ENCODE data around the gene TIMM13. TPM values are rescaled to one million over a fixed set of nuclear protein-coding genes. Genes with fewer than 3 reads are reported as not detected.

TIMM13 gene
- polyA plus RNA-seq, 1 of the 3 experiments (the other 2 are of a cell fraction): 76.9 TPM

DNA sequence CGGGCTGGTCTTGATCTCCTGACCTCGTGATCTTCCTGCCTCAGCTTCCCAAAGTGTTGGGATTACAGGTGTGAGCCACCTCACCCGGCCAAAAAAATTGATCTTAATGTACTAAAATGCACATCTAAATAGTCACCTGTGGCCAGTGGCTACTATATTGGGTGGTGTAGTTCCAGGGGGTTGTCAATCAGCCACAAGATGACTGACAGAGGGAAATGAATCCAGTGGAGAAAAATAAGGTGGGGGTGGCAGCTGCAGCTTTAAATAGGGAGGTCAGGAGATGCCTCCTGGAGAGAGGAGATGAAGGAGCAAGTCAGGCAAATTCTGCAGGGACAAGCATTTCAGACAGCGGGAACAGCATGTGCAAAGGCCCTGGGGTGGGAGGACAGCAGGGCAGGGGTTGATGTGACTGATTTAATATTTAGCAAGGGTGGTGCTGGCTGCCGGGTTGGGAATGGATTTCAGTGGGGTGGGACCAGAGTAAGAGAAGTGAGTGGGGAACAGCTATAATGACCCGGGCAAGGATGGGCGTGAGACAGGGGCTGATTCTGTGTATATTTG, 18.0 kb downstream of the TIMM13 start:
- CTCF ChIA-PET: interaction anchor here (1.3 to 1.4 kb wide), 2 partner anchors 94 to 205 kb away, joined by 4 read pairs; no protein-coding TSS in a partner anchor
- H3K4me1 ChIP-seq (ENCODE audit: control insufficient read depth in 1 of 2, insufficient read depth in 2 of 2, low read depth in 1 of 2, low read length in 1 of 2): no peaks in the 10 kb centered on the region
- WGBS (ENCODE audit: low lambda C conversion rate): 60% methylated on average over 7 of the region's 7 CpGs

GRCh38 chr19:2408247-2408646, 19.1 kb downstream of the TIMM13 start:
- peaks cover 7% of the 10 kb centered on the region for H3F3A ChIP-seq (replicated peaks; ENCODE audit: insufficient read depth)
- 40% methylated on average over 22 of the region's 25 CpGs for WGBS (ENCODE audit: low lambda C conversion rate)
- no peaks in the 10 kb centered on the region for H3K36me3 ChIP-seq (replicated peaks in 1 of 2; ENCODE audit: control insufficient read depth in 1 of 2, insufficient read depth in 2 of 2, low read length in 1 of 2)
- H3K4me2 ChIP-seq: no peak overlapping the region
- H3K4me1 ChIP-seq (ENCODE audit: control insufficient read depth in 1 of 2, insufficient read depth in 2 of 2, low read depth in 1 of 2, low read length in 1 of 2): no peaks in the 10 kb centered on the region
- TF ChIP-seq, protein P1, sequence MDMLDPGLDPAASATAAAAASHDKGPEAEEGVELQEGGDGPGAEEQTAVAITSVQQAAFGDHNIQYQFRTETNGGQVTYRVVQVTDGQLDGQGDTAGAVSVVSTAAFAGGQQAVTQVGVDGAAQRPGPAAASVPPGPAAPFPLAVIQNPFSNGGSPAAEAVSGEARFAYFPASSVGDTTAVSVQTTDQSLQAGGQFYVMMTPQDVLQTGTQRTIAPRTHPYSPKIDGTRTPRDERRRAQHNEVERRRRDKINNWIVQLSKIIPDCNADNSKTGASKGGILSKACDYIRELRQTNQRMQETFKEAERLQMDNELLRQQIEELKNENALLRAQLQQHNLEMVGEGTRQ (IDR thresholded peaks at IDR 0.05; ENCODE audit: borderline replicate concordance, low read depth, low read length): no peak
- TF ChIP-seq EZH2phosphoT487 (IDR thresholded peaks at IDR 0.05; ENCODE audit: borderline replicate concordance, low read depth) (no peak), RCOR1 (IDR thresholded peaks at IDR 0.05; ENCODE audit: low read length) (no peak), ELF1 (IDR thresholded peaks at IDR 0.05) (no peak), FOSL2 (IDR thresholded peaks at IDR 0.05; ENCODE audit: borderline replicate concordance, low read depth) (no peak), NFIC (IDR thresholded peaks at IDR 0.05; ENCODE audit: borderline replicate concordance) (no peak), TCF12 (IDR thresholded peaks at IDR 0.05) (no peak), TEAD4 (IDR thresholded peaks at IDR 0.05; ENCODE audit: borderline replicate concordance, insufficient read depth) (no peak)
- TF ChIP-seq, protein P2, sequence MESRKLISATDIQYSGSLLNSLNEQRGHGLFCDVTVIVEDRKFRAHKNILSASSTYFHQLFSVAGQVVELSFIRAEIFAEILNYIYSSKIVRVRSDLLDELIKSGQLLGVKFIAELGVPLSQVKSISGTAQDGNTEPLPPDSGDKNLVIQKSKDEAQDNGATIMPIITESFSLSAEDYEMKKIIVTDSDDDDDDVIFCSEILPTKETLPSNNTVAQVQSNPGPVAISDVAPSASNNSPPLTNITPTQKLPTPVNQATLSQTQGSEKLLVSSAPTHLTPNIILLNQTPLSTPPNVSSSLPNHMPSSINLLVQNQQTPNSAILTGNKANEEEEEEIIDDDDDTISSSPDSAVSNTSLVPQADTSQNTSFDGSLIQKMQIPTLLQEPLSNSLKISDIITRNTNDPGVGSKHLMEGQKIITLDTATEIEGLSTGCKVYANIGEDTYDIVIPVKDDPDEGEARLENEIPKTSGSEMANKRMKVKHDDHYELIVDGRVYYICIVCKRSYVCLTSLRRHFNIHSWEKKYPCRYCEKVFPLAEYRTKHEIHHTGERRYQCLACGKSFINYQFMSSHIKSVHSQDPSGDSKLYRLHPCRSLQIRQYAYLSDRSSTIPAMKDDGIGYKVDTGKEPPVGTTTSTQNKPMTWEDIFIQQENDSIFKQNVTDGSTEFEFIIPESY (IDR thresholded peaks at IDR 0.05; ENCODE audit: borderline replicate concordance, low read depth): no peak
- TF ChIP-seq, protein P3, sequence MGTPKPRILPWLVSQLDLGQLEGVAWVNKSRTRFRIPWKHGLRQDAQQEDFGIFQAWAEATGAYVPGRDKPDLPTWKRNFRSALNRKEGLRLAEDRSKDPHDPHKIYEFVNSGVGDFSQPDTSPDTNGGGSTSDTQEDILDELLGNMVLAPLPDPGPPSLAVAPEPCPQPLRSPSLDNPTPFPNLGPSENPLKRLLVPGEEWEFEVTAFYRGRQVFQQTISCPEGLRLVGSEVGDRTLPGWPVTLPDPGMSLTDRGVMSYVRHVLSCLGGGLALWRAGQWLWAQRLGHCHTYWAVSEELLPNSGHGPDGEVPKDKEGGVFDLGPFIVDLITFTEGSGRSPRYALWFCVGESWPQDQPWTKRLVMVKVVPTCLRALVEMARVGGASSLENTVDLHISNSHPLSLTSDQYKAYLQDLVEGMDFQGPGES (IDR thresholded peaks at IDR 0.05; ENCODE audit: low read depth, low read length): no peak
- POLR2A ChIA-PET: interaction anchor here (0.8 kb wide), 1 partner anchor 85 kb away, joined by 5 read pairs; no protein-coding TSS in a partner anchor
- no peaks in the 10 kb centered on the region for H3K9me2 ChIP-seq
- H3K79me2 ChIP-seq (ENCODE audit: insufficient read depth): no peaks in the 10 kb centered on the region
- DNase-seq: no peak
- H3K27me3 ChIP-seq (ENCODE audit: insufficient read depth): peaks cover 13% of the 10 kb centered on the region; the same call in 1 of the 2 replicates
- H3K9ac ChIP-seq: no peak overlapping the region
- no peaks in the 10 kb centered on the region for H4K20me1 ChIP-seq (ENCODE audit: insufficient read depth)
- CTCF ChIA-PET: interaction anchor here (1.2 to 1.6 kb wide), 3 partner anchors 9 to 92 kb away, joined by 3 to 4 read pairs (median 4); no protein-coding TSS in a partner anchor
- H3K4me3 ChIP-seq (ENCODE audit: low read depth in 2 of 2, low read length in 1 of 2): no peak overlapping the region
- H2AFZ ChIP-seq (ENCODE audit: low read depth): no peak overlapping the region
- 0 out of 2 replicates have a peak, but pooled peaks cover 5% of the 10 kb centered on the region for H3K9me3 ChIP-seq
- H3K27ac ChIP-seq (ENCODE audit: low read depth in 2 of 2, low read length in 1 of 2): no peak overlapping the region

More for the DNA sequence above, 18.0 kb downstream of the TIMM13 start:
- no peak for DNase-seq
- Histone ChIP-seq H3K79me2 (ENCODE audit: insufficient read depth) (no peaks in the 10 kb centered on the region), H2AFZ (ENCODE audit: low read depth) (no peak overlapping the region), H3K27ac (ENCODE audit: low read depth in 2 of 2, low read length in 1 of 2) (no peak overlapping the region), H3F3A (replicated peaks; ENCODE audit: insufficient read depth) (peaks cover 7% of the 10 kb centered on the region), H3K36me3 (replicated peaks in 1 of 2; ENCODE audit: control insufficient read depth in 1 of 2, insufficient read depth in 2 of 2, low read length in 1 of 2) (no peaks in the 10 kb centered on the region), H3K9me3 (0 out of 2 replicates have a peak, but pooled peaks cover 5% of the 10 kb centered on the region), H4K20me1 (ENCODE audit: insufficient read depth) (no peaks in the 10 kb centered on the region), H3K4me2 (no peak overlapping the region), H3K9ac (no peak overlapping the region), H3K27me3 (ENCODE audit: insufficient read depth) (peaks cover 13% of the 10 kb centered on the region; the same call in 1 of the 2 replicates), H3K9me2 (no peaks in the 10 kb centered on the region), H3K4me3 (ENCODE audit: low read depth in 2 of 2, low read length in 1 of 2) (no peak overlapping the region)
- TF ChIP-seq YY1 (IDR thresholded peaks at IDR 0.05; ENCODE audit: low read depth) (no peak), JUND (IDR thresholded peaks at IDR 0.05) (no peak), TEAD4 (IDR thresholded peaks at IDR 0.05; ENCODE audit: borderline replicate concordance, insufficient read depth) (no peak), POLR2AphosphoS5 (IDR thresholded peaks at IDR 0.05; ENCODE audit: low read depth, low read length) (no peak), NRF1 (IDR thresholded peaks at IDR 0.05; ENCODE audit: low read depth, low read length) (no peak), EZH2phosphoT487 (IDR thresholded peaks at IDR 0.05; ENCODE audit: borderline replicate concordance, low read depth) (no peak), EP300 (IDR thresholded peaks at IDR 0.05; ENCODE audit: borderline replicate concordance in 1 of 2, low read depth in 1 of 2, low read length in 1 of 2) (no peak)
- POLR2A ChIA-PET: no interaction called here

Measured in SK-N-SH (cell line).